T-helper 9 cell (primary cell): Measurements from ENCODE around the gene EOMES.

Experiments used
- DNase-seq: peaks from one replicate; pipeline ENCODE4 v3.0.0-alpha.2; 2020

Gene EOMES

GRCh38 chr3:27720899-27721716 is 1.0 kb downstream of the EOMES start:
- no peak for DNase-seq

DNA sequence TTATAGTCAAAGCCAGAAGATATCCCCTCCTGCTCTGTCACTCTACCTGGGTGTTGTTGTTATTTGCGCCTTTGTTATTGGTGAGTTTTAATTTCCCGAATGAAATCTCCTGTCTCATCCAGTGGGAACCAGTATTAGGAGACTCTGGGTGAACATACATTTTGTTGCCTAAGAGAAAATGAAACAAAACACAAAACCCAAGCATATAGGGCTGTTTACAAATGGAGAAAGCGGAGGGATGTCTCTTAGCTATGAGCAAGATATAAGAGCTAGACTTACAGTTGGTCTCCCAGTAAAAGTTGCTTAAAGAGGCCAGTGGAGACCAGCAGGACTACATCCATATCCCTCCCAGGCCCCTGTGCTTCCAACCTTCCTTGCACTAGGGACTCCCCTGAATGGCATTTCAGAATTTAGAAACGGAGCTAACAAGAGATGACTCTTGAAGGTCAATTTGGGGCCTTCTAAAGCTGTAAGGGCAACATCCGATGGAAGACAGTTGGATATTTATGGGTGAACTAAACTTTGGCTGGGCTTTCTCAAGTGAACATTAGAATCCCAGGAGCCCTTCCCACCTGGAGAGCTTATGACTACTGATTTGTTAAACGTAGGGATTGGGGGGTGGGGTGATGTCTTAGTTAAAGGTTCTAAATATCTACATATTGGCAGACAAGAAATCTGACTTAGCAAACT is 2.7 kb downstream of the EOMES start:
- no peak for DNase-seq

DNA sequence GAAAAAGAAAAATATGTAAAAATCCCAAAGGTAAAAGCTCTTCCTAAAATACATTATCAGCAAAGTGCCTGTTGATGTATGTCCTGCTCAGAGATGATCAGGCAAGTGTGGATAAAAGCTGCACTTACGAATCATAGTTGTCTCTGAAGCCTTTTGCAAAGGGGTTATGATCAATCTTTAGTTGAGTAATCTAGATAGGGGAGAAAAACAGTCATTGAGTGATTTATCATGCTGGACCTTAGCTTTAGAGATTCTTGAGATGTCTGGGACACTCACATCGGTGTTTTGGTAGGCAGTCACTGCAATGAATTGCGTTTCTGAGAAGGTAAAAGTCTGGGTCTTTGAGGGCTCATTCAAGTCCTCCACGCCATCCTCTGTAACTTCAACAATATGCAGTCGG is 3.7 kb downstream of the EOMES start:
- DNase-seq, result no peak

- DNase-seq, result no peak
Observed at GRCh38 chr3:27717200-27717852, 4.8 kb downstream of the EOMES start.

GRCh38 chr3:27716309-27716708 is 5.8 kb downstream of the EOMES start:
- DNase-seq, result no peak

DNA sequence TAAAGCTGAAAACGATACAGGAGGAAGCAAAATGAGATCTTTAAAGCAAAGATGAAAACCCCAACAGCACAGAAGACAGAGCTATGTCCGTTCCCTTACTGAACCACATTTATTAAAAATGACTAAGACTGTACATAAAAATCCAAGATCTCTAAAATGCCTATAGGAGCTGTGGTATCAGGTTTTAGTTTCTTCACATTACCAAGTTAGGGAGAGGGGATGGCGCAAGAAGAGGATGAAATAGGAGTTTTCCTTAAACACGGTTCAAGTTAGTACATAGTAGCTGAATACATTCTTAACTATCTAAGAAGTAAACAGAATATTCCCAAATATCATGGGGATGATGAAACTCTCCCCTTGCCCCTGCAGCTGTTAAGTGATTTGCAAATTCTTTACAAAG is 6.3 kb downstream of the EOMES start:
- DNase-seq, result no peak

GRCh38 chr3:27715454-27715806 is 6.7 kb downstream of the EOMES start:
- DNase-seq, result no peak

GRCh38 chr3:27714692-27715453 is 7.2 kb downstream of the EOMES start:
- no peak for DNase-seq

DNA sequence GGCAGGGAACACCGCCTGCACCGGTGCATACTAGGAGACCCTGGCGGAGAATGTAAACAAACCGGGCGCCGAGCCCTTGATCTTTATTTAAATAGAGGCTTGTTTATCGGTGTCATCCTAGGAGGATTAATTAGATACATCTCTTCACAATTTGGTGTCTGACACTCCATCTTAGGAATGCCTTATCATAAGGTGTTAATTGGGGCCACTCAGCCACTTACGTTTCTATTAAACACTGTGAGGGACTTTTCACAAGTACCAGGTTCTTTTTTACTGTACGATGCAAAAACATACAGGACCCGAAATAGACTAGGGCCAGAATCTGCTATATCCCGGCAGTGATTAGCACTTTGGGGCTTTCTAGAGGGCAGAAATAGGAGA is 8.0 kb downstream of the EOMES start:
- no peak for DNase-seq

GRCh38 chr3:27713435-27714145 is 8.5 kb downstream of the EOMES start:
- no peak for DNase-seq

DNA sequence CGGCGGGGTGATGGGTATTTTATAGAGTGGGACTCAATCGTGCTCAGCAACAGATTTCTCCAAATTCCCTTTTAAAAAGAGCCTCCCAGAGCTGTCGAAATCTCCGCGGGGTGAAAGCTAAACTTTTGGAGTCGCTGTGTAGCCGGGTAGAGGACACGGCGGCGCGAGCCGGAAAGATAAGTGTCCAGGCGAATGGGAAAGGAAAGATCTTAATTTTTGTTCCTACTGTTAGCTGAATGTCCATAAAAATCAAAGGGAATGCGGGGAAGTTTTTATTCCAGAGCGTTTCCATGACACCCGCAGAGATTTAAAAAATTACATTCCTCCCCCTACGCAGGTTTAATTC is 9.1 kb downstream of the EOMES start:
- no peak for DNase-seq

DNA sequence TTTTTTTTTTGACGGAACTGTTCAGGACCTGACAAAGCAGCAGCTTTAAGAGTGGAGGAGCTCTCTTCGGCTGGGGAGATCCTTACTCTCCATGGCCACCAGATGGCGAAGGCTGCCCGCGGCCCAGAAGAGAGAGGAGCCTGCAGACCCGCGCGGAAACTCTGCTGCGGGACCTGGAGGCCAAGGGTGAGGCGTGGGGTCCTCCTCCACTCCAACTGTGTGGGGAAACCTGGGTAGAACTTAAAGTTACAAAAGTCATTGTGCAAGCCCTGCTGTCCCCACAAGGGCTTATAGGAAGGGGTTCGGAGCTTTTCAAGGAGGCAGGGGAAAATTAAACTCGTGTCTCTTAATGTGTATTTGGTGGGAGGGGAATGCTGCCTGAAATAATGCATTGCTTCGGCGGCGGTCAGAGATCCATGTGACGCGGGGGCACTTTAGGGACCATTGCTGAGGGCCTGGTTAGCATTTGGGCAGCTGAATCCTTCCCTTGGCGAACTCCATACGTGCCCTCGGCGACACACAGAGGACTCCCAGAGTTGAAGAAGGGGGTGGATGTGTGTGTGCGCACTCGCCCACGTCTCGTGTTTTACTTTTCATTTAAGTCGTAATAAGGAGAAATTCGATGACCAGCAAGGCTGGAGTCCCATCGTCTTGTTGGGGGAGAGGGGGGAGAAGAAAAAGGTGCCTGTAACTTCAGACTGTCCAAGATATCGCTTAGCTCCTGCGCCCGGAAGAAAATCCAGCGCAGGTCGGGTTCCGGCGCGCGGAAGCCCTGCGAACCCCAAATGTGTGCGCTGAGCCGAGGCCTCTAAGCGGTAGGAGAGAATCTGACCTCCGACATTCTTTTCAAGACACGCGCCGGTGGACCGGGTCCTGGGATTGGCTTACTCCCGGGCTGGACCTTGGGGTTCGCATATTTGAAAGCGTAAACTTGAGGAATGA is 9.7 kb downstream of the EOMES start:
- DNase-seq, result peak; percentile 65

GRCh38 chr3:27708250-27708649 is 13.9 kb downstream of the EOMES start:
- DNase-seq, result no peak

DNA sequence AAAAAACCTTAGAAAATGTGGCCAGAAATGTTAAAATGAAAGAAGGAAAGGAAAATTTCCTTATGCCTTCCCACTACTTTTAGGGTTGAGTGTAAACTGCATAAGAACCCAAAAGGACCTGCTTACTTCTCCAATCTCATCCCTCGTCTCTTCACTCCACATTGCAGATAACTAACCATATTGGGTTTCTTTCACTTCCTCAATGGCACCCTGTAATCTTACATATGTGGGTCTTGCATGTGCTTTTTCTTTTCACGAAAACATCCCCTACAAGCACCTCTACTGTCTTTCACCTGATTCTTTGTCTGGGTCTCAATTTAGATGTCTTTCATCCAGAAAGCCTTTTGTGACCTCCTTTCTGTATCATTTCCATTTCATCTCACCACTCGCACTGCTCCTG is 23.1 kb downstream of the EOMES start:
- no peak for DNase-seq

- no peak for DNase-seq
Observed at GRCh38 chr3:27696906-27697305, 25.2 kb downstream of the EOMES start.

- DNase-seq, result no peak
Observed at GRCh38 chr3:27695636-27696035, 26.5 kb downstream of the EOMES start.

DNA sequence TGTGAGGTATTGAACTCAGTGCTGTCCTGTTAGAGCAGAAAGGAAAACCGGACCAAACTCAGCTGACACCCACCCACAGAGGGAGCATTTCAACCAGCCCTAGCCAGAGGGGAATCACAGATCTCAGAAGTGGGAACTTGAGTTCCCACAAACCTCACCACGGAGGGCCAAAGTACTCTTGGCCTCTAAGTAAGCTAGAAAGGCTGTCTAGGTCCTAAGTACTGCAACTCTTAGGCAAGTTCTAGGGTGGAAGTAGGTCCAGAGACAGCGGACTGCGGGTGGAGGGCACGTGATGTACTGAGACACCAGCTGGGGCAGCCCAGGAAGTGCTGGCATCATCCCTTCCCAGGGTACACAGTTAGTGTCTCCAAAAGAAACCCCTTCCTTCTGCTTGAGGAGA is 34.1 kb downstream of the EOMES start:
- DNase-seq, result no peak

DNA sequence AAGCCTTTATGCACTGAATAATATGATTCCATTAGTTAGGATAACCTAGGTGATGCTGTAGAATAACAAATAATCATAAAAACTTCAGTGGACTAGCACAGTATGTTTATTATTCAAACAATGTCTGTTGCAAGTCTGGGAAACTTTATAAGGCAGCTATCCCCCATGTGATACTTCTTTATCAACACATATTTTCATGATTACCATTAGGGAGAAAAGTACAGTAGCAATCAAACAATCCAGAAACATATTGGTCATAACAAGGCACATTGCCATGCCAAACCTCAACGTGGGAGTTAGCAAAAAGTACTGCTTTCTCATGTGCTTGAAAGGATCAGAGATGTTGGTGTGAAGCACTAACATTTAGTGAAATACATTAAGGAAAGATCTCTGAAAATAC is 35.5 kb downstream of the EOMES start:
- DNase-seq, result no peak

DNA sequence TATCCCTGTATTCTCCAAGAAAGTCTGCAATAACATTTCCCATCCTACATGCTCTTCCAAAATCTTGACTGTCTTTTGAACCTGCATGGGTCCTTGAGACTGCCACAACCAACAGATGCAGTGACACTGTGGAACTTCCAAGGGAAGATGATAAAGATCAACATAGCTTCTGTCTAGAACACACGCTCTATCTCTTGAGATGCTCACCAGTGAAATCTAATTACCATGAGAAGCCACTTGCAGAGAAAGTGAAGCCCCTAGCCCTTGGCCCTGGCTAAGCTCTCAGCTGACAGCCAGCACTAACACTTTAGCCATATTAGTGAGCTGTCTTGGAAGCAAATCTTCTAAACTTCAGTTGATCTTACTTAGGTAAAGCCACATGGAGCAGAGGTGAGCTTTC is 36.6 kb downstream of the EOMES start:
- no peak for DNase-seq

GRCh38 chr3:27684302-27684701 is 37.8 kb downstream of the EOMES start:
- no peak for DNase-seq

- peak; percentile 10 for DNase-seq
Observed at GRCh38 chr3:27681249-27681748, 40.8 kb downstream of the EOMES start.
